Measurements from ENCODE around the gene RALGAPA2.

RALGAPA2 gene

GRCh38 chr20:20455926-20456325, 256.5 kb downstream of the RALGAPA2 start:
- no peak for DNase-seq

- DNase-seq, result no peak
Measured at GRCh38 chr20:20454850-20455627, 257.4 kb downstream of the RALGAPA2 start.

GRCh38 chr20:20454367-20454766, 258.1 kb downstream of the RALGAPA2 start:
- DNase-seq, result no peak

GRCh38 chr20:20452254-20452676, 260.2 kb downstream of the RALGAPA2 start:
- DNase-seq, result no peak

GRCh38 chr20:20450521-20450920, 261.9 kb downstream of the RALGAPA2 start:
- DNase-seq, result no peak

GRCh38 chr20:20448881-20449280, 263.6 kb downstream of the RALGAPA2 start:
- no peak for DNase-seq

- DNase-seq, result no peak
Measured at GRCh38 chr20:20447196-20447595, 265.2 kb downstream of the RALGAPA2 start.

- DNase-seq, result no peak
Measured at GRCh38 chr20:20446425-20447015, 265.9 kb downstream of the RALGAPA2 start.

- no peak for DNase-seq
Measured at GRCh38 chr20:20446001-20446400, 266.4 kb downstream of the RALGAPA2 start.

- no peak for DNase-seq
Measured at GRCh38 chr20:20443504-20443903, 268.9 kb downstream of the RALGAPA2 start.

- DNase-seq, result no peak
Measured at GRCh38 chr20:20442466-20442865, 270.0 kb downstream of the RALGAPA2 start.

GRCh38 chr20:20440886-20441658, 271.4 kb downstream of the RALGAPA2 start:
- DNase-seq, result no peak

- no peak for DNase-seq
Measured at GRCh38 chr20:20440481-20440880, 272.0 kb downstream of the RALGAPA2 start.

- DNase-seq, result no peak
Measured at GRCh38 chr20:20439602-20440190, 272.7 kb downstream of the RALGAPA2 start.

- no peak for DNase-seq
Measured at GRCh38 chr20:20437314-20437713, 275.1 kb downstream of the RALGAPA2 start.

GRCh38 chr20:20436689-20437088, 275.8 kb downstream of the RALGAPA2 start:
- DNase-seq, result no peak

- no peak for DNase-seq
Measured at GRCh38 chr20:20435453-20435852, 277.0 kb downstream of the RALGAPA2 start.

GRCh38 chr20:20432618-20433286, 279.7 kb downstream of the RALGAPA2 start:
- DNase-seq, result no peak

GRCh38 chr20:20430066-20430465, 282.4 kb downstream of the RALGAPA2 start:
- no peak for DNase-seq

GRCh38 chr20:20428067-20428466, 284.4 kb downstream of the RALGAPA2 start:
- DNase-seq, result no peak

GRCh38 chr20:20427227-20427864, 285.1 kb downstream of the RALGAPA2 start:
- no peak for DNase-seq

GRCh38 chr20:20426655-20426907, 285.9 kb downstream of the RALGAPA2 start:
- no peak for DNase-seq

Data from NK-92 treated with Interleukin-12 subunit alpha and Interleukin-12 subunit beta, amount 100 ng/mL, for 24 hours (cell line).